GM12891 (cell line): ENCODE measurements around the gene LAMA2.

Experiments used
- PAX5 ChIP-seq: IDR thresholded peaks from 2 replicates; pipeline ENCODE4 v1.6.1; 2011; ENCODE audit warnings: low read length, moderate library complexity, mild to moderate bottlenecking; ENCODE audit not compliant: insufficient read depth, severe bottlenecking
- POLR2A ChIP-seq: IDR thresholded peaks from 2 replicates; pipeline ENCODE4 v1.6.1; 2011; ENCODE audit warnings: low read depth, low read length, control low read depth
- POLR2AphosphoS5 ChIP-seq: IDR thresholded peaks from 2 replicates; pipeline ENCODE4 v1.6.1; 2011; ENCODE audit warnings: low read depth, low read length, control low read depth
- TAF1 ChIP-seq: IDR thresholded peaks from 2 replicates; pipeline ENCODE4 v1.6.1; 2011; ENCODE audit warnings: low read depth, low read length, control low read depth

DNA sequence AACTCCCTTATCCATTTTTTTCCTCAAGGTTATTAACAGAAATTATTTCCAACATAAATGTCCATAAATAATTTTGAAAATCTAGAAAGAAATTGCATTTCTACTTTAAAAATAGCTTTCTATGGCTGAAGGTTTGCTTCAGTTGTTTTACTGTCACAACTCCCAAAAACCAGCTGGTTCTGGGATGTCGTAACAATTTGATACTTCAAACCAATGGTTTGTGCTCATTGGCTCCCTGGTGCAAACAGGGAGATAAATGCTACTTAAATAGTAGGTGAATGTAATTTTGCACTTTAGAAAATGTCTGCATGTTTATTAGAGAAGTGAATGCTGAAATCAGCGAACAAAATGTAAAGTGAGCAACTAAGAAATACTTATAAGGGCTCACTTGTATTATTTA lies 31.1 kb downstream of the LAMA2 start:
- TF ChIP-seq POLR2A (no peak), TAF1 (no peak), POLR2AphosphoS5 (no peak), PAX5 (no peak)
